Endothelial cell of umbilical vein (primary cell): ENCODE measurements around the gene MVK.

ENCODE experiments used
- CTCF ChIP-seq, 2 donors: IDR thresholded peaks; 1 replicate in 1 of 2; 2 replicates in 1 of 2; pipeline ENCODE4 v1.5.1; 2011; ENCODE audit warnings: low read length in 2 of 2, mild to moderate bottlenecking in 2 of 2, moderate library complexity in 2 of 2, control low read depth in 1 of 2, inconsistent platforms in 1 of 2, low read depth in 1 of 2; ENCODE audit not compliant: insufficient read depth in 1 of 2; ENCODE audit errors: extremely low read depth in 1 of 2
- EZH2 ChIP-seq: IDR thresholded peaks from 2 replicates; pipeline ENCODE4 v1.6.1; 2012; ENCODE audit warnings: borderline replicate concordance, low read depth, mild to moderate bottlenecking, moderate library complexity, low read length, inconsistent platforms; ENCODE audit not compliant: severe bottlenecking
- FOS ChIP-seq: IDR thresholded peaks from 2 replicates; pipeline ENCODE4 v1.6.1; 2011; ENCODE audit warnings: mild to moderate bottlenecking, low read length, moderate library complexity, borderline replicate concordance; ENCODE audit not compliant: insufficient read depth
- JUN ChIP-seq: IDR thresholded peaks from 2 replicates; pipeline ENCODE4 v1.6.1; 2011; ENCODE audit warnings: borderline replicate concordance, low read depth; ENCODE audit not compliant: insufficient read length, insufficient read depth
- MAX ChIP-seq: IDR thresholded peaks from 2 replicates; pipeline ENCODE4 v1.6.1; 2011; ENCODE audit not compliant: insufficient read depth, insufficient read length
- MYC ChIP-seq: IDR thresholded peaks from one replicate; pipeline ENCODE4 v1.6.1; 2011; ENCODE audit warnings: mild to moderate bottlenecking, low read depth, low read length
- POLR2A ChIP-seq: IDR thresholded peaks from 2 replicates; pipeline ENCODE4 v1.6.1; 2012; ENCODE audit warnings: low read depth, mild to moderate bottlenecking, control low read depth, low read length
- POLR2AphosphoS5 ChIP-seq: IDR thresholded peaks from 2 replicates; pipeline ENCODE4 v1.6.1; 2012; ENCODE audit warnings: low read depth, mild to moderate bottlenecking, control low read depth, low read length, moderate library complexity; ENCODE audit not compliant: insufficient read depth

- TF ChIP-seq CTCF (IDR thresholded peaks at IDR 0.05; ENCODE audit: extremely low read depth in 1 of 2, insufficient read depth in 1 of 2, low read depth in 1 of 2, low read length in 2 of 2) (no peak), POLR2A (no peak), EZH2 (no peak), MAX (no peak), POLR2AphosphoS5 (no peak), MYC (no peak), JUN (no peak), FOS (no peak)
Measured at GRCh38 chr12:109613649-109614455, 40.3 kb downstream of the MVK start.
